Diencephalon (tissue), 1 donor: ENCODE results near the gene SREK1IP1. TPM values are rescaled to one million over a fixed set of nuclear protein-coding genes. Genes with fewer than 3 reads are reported as not detected.

Experiments used
- total RNA-seq: library from RNA; depleted of rRNA; stranded (reverse); fragments of >200 nt; gene quantifications from one replicate; pipeline ENCODE4 v1.2.3, GENCODE V29; 2014

SREK1IP1 gene
- 29.3 TPM for total RNA-seq

GRCh38 chr5:64768358-64769312 lies at the start of gene SREK1IP1, which contains the start of gene CWC27:
TSS of gene SREK1IP1 (minus strand) at chr5:64768691. CDS start at chr5:64768517, 174 bp downstream.
TSS of gene CWC27 (plus strand) at chr5:64768930. CDS start at chr5:64769147, 217 bp downstream.

DNA sequence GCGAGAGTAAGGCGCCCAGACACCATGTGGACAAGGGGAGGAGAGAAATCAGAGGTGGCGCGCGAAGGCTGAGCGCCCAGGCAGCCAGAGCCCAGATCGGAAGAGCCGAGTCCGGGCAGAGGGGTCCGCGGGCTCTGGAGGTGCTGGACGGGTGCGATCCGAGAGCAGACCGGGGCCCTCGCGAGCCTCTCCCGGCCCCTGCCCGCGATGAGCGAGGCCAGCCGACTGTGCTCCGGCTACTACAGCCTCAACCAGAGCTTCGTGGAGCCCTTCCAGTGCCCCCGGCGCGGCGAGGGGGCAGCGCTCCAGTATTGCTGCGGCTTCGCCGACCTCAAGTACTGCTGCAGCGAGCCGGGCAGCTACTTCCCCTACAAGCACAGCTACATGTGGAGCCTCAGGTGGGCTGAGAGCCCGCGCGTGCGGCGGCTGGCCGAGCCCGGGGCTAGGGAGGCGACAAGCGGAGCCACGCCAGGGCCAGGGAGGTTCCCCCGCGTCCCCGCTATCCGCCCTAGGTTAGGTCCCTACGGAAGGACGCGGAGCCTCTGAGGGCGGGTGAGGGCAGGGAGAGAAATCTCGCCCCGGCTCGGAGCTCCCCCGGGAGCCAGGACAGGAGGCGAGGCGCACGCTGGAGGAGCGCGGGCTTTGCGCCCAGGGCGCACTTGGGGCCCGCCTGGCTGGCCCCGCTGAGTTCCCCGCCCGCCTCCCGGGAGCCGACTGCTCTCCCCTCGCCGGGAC lies 77.9 kb downstream of the SREK1IP1 start, which contains the start of gene SHISAL2B:
TSS of gene SHISAL2B (plus strand) at position 87 of the 735 bp plus-strand sequence. CDS start at position 208, 121 bp downstream.

Other genes with a start within 250 kb of the SREK1IP1 start
- 0.92 TPM for gene SHISAL2B, start 78.2 kb downstream of the SREK1IP1 start, total RNA-seq
- gene CWC27, start 239 bp upstream of the SREK1IP1 start, total RNA-seq = 32.8 TPM